ENCODE results near the gene SPHK1. TPM values are rescaled to one million over a fixed set of nuclear protein-coding genes. Genes with fewer than 3 reads are reported as not detected.

SPHK1 gene
- total RNA-seq, 3 donors from 2014 or later (not counting 1 experiment from before 2014, with no cell fraction given): 7.6 to 9.2 (median 8.3) TPM

- Mint-ChIP-seq H3K36me3 (no peaks in the 10 kb centered on the region), H3K4me1 (peaks cover 24 to 27% of the 10 kb centered on the region in 2 donors), H3K27me3 (ENCODE audit: low read depth in 2 of 2) (no peaks in the 10 kb centered on the region), H3K9me3 (no peaks in the 10 kb centered on the region), H3K27ac (peak within 1 kb of the TSS; percentile 94 to 97), H3K4me3 (peak within 1 kb of the TSS; percentile 98)
- intact Hi-C loops (cut with micrococcal nuclease): loop anchor here (1.0 to 5.0 kb wide), 3 partner anchors 32 to 318 kb away; partner anchors contain the start of gene UBE2O
- TF ChIP-seq CTCF (IDR thresholded peaks at IDR 0.05): peak; percentile 39
- peaks cover 15% of the 10 kb centered on the region for H3K4me1 ChIP-seq (ENCODE audit: control insufficient read depth, insufficient read depth, low read length)
- DNase-seq: peak; percentile 81 to 89
- ATAC-seq: peak; percentile 93 to 98 (median 94)
- peak within 1 kb of the TSS; percentile 95 for H3K27ac ChIP-seq (ENCODE audit: low read length)
- no peaks in the 10 kb centered on the region for H3K9me3 ChIP-seq (ENCODE audit: control insufficient read depth, insufficient read depth, low read length)
- no peaks in the 10 kb centered on the region for H3K36me3 ChIP-seq (ENCODE audit: control insufficient read depth, insufficient read depth, low read length)
- peak within 1 kb of the TSS; percentile 64 for H3K4me3 ChIP-seq (ENCODE audit: low read length)
- H3K27me3 ChIP-seq (ENCODE audit: control insufficient read depth, insufficient read depth, low read length): no peaks in the 10 kb centered on the region
- WGBS (ENCODE audit: insufficient coverage): under 1% methylated on average over 75 of the region's 75 CpGs
Observed at GRCh38 chr17:76353599-76354316, 30.7 kb upstream of the SPHK1 start, which contains the start of gene PRPSAP1. TSS of gene PRPSAP1 (minus strand) at chr17:76353916. CDS start at chr17:76353703, 213 bp downstream.

- no peak for DNase-seq
- H3K27me3 ChIP-seq (ENCODE audit: control insufficient read depth, insufficient read depth, low read length): no peaks in the 10 kb centered on the region
- no peaks in the 10 kb centered on the region for H3K36me3 Mint-ChIP-seq
- ATAC-seq: peak in 1 of 3 donors; percentile 1
- peak overlapping the region; percentile 98 for H3K4me3 Mint-ChIP-seq
- no peak for TF ChIP-seq CTCF (IDR thresholded peaks at IDR 0.05)
- no peaks in the 10 kb centered on the region for H3K9me3 Mint-ChIP-seq
- H3K27ac ChIP-seq (ENCODE audit: low read length): peak overlapping the region; percentile 95
- peaks cover 15% of the 10 kb centered on the region for H3K4me1 ChIP-seq (ENCODE audit: control insufficient read depth, insufficient read depth, low read length)
- intact Hi-C loops (cut with micrococcal nuclease): loop anchor here (1.0 to 5.0 kb wide), 3 partner anchors 31 to 317 kb away; partner anchors contain the start of gene UBE2O
- H3K27ac Mint-ChIP-seq: peak overlapping the region; percentile 94 to 97
- WGBS (ENCODE audit: insufficient coverage): under 1% methylated on average over 15 of the region's 18 CpGs
- H3K27me3 Mint-ChIP-seq (ENCODE audit: low read depth in 2 of 2): no peaks in the 10 kb centered on the region
- H3K9me3 ChIP-seq (ENCODE audit: control insufficient read depth, insufficient read depth, low read length): no peaks in the 10 kb centered on the region
- H3K36me3 ChIP-seq (ENCODE audit: control insufficient read depth, insufficient read depth, low read length): no peaks in the 10 kb centered on the region
- peaks cover 24 to 27% of the 10 kb centered on the region in 2 donors for H3K4me1 Mint-ChIP-seq
- H3K4me3 ChIP-seq (ENCODE audit: low read length): peak overlapping the region; percentile 64
Observed at GRCh38 chr17:76354317-76354729, 30.1 kb upstream of the SPHK1 start.

- no peaks in the 10 kb centered on the region for H3K36me3 ChIP-seq (ENCODE audit: control insufficient read depth, insufficient read depth, low read length)
- Mint-ChIP-seq H3K4me1 (peaks cover 24 to 27% of the 10 kb centered on the region in 2 donors), H3K4me3 (peak overlapping the region; percentile 98), H3K9me3 (no peaks in the 10 kb centered on the region), H3K27me3 (ENCODE audit: low read depth in 2 of 2) (no peaks in the 10 kb centered on the region), H3K36me3 (no peaks in the 10 kb centered on the region), H3K27ac (peak overlapping the region; percentile 94 to 97)
- no peak overlapping the region for H3K27ac ChIP-seq (ENCODE audit: low read length)
- peaks cover 15% of the 10 kb centered on the region for H3K4me1 ChIP-seq (ENCODE audit: control insufficient read depth, insufficient read depth, low read length)
- no peaks in the 10 kb centered on the region for H3K27me3 ChIP-seq (ENCODE audit: control insufficient read depth, insufficient read depth, low read length)
- DNase-seq (no peak), ATAC-seq (no peak)
- TF ChIP-seq CTCF (IDR thresholded peaks at IDR 0.05): no peak
- 63% methylated on average over 10 of the region's 13 CpGs for WGBS (ENCODE audit: insufficient coverage)
- intact Hi-C loops (cut with micrococcal nuclease): loop anchor here (1.0 to 5.0 kb wide), 3 partner anchors 30 to 316 kb away; partner anchors contain the start of gene UBE2O
- no peaks in the 10 kb centered on the region for H3K9me3 ChIP-seq (ENCODE audit: control insufficient read depth, insufficient read depth, low read length)
- no peak overlapping the region for H3K4me3 ChIP-seq (ENCODE audit: low read length)
Observed at GRCh38 chr17:76354747-76355310, 29.6 kb upstream of the SPHK1 start.
